Epithelial cell of esophagus (primary cell): ENCODE results near the gene FHIT.

Experiments
- DNase-seq: peaks from one replicate; pipeline ENCODE4 v3.0.0; 2010; ENCODE audit warnings: low read depth
- H3K4me3 ChIP-seq: 2 replicates; pipeline ENCODE4 v1.5.1; 2011; ENCODE audit warnings: mild to moderate bottlenecking, low read length, control low read depth
- CTCF ChIP-seq: IDR thresholded peaks from 2 replicates; pipeline ENCODE4 v1.5.1; 2011; ENCODE audit warnings: low read depth, mild to moderate bottlenecking, low read length, control low read depth, inconsistent platforms; ENCODE audit not compliant: insufficient read depth; ENCODE audit errors: missing control alignments

FHIT gene

GRCh38 chr3:59751606-59752005, 1499.6 kb downstream of the FHIT start:
- H3K4me3 ChIP-seq = no peak overlapping the region
- DNase-seq = no peak
- no peak for TF ChIP-seq CTCF

- no peak overlapping the region for H3K4me3 ChIP-seq
- TF ChIP-seq CTCF = no peak
- DNase-seq = peak; percentile 14
These were observed 1500.9 kb downstream of the FHIT start for GRCh38 chr3:59750391-59750790.

- TF ChIP-seq CTCF = no peak
- H3K4me3 ChIP-seq = no peak overlapping the region
- no peak for DNase-seq
These were observed 1502.0 kb downstream of the FHIT start for GRCh38 chr3:59749291-59749690.

GRCh38 chr3:59746585-59746984, 1504.7 kb downstream of the FHIT start:
- DNase-seq = no peak
- no peak for TF ChIP-seq CTCF
- H3K4me3 ChIP-seq = no peak overlapping the region

- DNase-seq = no peak
- no peak overlapping the region for H3K4me3 ChIP-seq
- TF ChIP-seq CTCF = no peak
These were observed 1514.0 kb downstream of the FHIT start for GRCh38 chr3:59737241-59737640.

GRCh38 chr3:59734061-59734460, 1517.2 kb downstream of the FHIT start:
- DNase-seq = no peak
- no peak overlapping the region for H3K4me3 ChIP-seq
- TF ChIP-seq CTCF = no peak

GRCh38 chr3:59733041-59733809, 1518.0 kb downstream of the FHIT start:
- no peak for DNase-seq
- no peak for TF ChIP-seq CTCF
- H3K4me3 ChIP-seq = no peak overlapping the region
